BLaER1 (cell line): ENCODE results near the gene SEMG2.

Source experiments
- H3K27ac ChIP-seq: shearing (Covaris generic); formaldehyde crosslinking; 2 replicates; pipeline ENCODE4 v1.8.1; 2022
- H3K27me3 ChIP-seq: shearing (Covaris generic); formaldehyde crosslinking; 2 replicates; pipeline ENCODE4 v1.8.1; 2022
- H3K36me3 ChIP-seq: shearing (Covaris generic); formaldehyde crosslinking; 2 replicates; pipeline ENCODE4 v1.8.1; 2022
- H3K4me1 ChIP-seq: shearing (Covaris generic); formaldehyde crosslinking; 2 replicates; pipeline ENCODE4 v1.8.1; 2022
- H3K4me2 ChIP-seq: shearing (Covaris generic); formaldehyde crosslinking; 2 replicates; pipeline ENCODE4 v1.8.1; 2022
- H3K4me3 ChIP-seq: shearing (Covaris generic); formaldehyde crosslinking; 2 replicates; pipeline ENCODE4 v1.8.1; 2022
- H3K9ac ChIP-seq: shearing (Covaris generic); formaldehyde crosslinking; 2 replicates; pipeline ENCODE4 v1.8.1; 2022
- H3K9me3 ChIP-seq: shearing (Covaris generic); formaldehyde crosslinking; 2 replicates; pipeline ENCODE4 v1.8.1; 2022
- H4K20me1 ChIP-seq: shearing (Covaris generic); formaldehyde crosslinking; 2 replicates; pipeline ENCODE4 v1.8.1; 2022
- Cebpa-rat ChIP-seq: shearing (Covaris generic); IDR thresholded peaks from 2 replicates; pipeline ENCODE4 v1.8.1; 2022

The SEMG2 gene

DNA sequence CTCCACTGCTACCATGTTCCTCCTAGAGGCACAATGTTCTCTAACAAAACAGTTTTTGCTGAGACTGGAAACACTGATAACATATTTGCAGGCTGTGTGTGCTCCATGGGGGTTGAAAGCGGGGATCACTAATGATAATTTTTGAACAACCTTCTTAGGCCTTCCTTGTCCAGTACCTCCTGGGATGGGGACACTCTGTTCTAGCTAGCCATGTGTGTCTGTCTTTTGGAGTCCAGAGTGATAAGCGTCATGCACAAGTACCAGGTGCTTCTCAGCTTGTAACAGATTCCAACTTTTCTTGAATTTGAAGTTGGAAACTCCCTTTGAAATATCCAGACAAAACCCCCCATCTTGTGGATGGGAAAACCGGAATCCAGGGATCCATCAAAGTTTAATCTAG, 31.3 kb upstream of the SEMG2 start:
- TF ChIP-seq Cebpa-rat, result no peak
- H3K9me3 ChIP-seq, result no peaks in the 10 kb centered on the region
- no peak overlapping the region for H3K9ac ChIP-seq
- H3K36me3 ChIP-seq, result no peaks in the 10 kb centered on the region
- no peak overlapping the region for H3K4me3 ChIP-seq
- H3K27me3 ChIP-seq, result no peaks in the 10 kb centered on the region
- H3K4me1 ChIP-seq, result no peaks in the 10 kb centered on the region
- no peaks in the 10 kb centered on the region for H4K20me1 ChIP-seq
- H3K4me2 ChIP-seq, result no peak overlapping the region
- H3K27ac ChIP-seq, result no peak overlapping the region

DNA sequence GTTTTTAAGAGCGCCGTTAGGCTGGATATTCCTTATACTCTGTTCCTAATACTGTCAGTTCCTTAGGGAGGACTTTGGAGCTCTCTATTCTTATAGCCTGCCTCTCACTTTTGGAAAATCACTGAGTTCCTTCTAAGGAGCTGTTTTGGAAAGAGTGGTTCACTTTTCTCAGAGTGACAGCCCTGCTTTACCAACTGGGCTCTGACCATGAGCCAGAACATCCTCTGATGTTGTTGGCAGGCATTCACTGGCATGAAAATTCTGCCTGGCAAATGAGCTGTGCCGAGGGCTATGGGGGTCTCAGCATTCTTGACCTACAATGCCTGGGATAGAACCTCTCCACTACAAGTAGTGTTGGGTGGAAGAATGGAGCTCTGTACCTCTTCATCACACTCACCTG, 29.2 kb upstream of the SEMG2 start:
- no peak overlapping the region for H3K27ac ChIP-seq
- H3K27me3 ChIP-seq, result no peaks in the 10 kb centered on the region
- H3K36me3 ChIP-seq, result no peaks in the 10 kb centered on the region
- H3K9me3 ChIP-seq, result no peaks in the 10 kb centered on the region
- TF ChIP-seq Cebpa-rat, result no peak
- no peaks in the 10 kb centered on the region for H3K4me1 ChIP-seq
- H3K4me3 ChIP-seq, result no peak overlapping the region
- H4K20me1 ChIP-seq, result no peaks in the 10 kb centered on the region
- H3K4me2 ChIP-seq, result no peak overlapping the region
- no peak overlapping the region for H3K9ac ChIP-seq

DNA sequence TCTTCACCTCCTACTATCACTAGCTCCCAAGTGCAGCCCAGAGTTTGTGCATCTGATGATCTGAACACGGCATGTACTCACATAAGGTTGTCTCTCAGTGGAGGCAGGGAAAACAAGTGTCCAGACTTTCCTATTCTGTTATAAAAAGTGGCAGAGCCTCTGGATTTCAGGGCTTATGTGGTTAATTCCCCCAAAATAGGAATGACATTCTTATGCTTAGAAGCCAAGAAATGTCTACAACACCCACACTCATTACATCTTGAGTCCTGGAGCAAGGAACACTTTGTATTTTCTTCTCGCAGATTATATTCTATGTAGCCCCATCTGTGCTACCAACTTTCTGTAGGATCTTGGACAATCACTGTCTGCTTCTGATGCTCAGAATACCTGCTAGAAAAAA, 27.8 kb upstream of the SEMG2 start:
- Histone ChIP-seq H3K36me3 (no peaks in the 10 kb centered on the region), H3K9ac (no peak overlapping the region), H3K4me3 (no peak overlapping the region), H3K9me3 (no peaks in the 10 kb centered on the region), H3K4me2 (no peak overlapping the region), H4K20me1 (no peaks in the 10 kb centered on the region), H3K27ac (no peak overlapping the region), H3K27me3 (no peaks in the 10 kb centered on the region), H3K4me1 (no peaks in the 10 kb centered on the region)
- no peak for TF ChIP-seq Cebpa-rat

DNA sequence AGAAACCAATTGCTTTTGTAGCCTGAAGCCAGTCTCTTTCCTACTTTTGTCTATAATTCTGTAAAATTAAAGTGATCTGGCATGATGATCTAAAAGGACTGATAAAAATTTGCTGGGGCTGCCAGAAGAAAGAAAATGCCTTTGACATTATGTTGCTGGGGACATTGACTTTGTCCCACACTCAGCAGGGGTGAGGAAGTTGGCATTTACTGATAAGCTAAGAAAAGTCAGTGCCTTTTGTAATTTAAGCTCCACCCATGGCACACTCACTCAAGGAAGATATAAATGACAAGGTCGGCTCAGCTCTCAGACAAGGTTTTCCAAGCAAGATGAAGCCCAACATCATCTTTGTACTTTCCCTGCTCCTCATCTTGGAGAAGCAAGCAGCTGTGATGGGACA, 14.4 kb upstream of the SEMG2 start, which contains the start of gene SEMG1:
TSS of gene SEMG1 (plus strand) at position 309 of the 400 bp plus-strand sequence. CDS start at position 330, 21 bp downstream.
- Histone ChIP-seq H3K4me3 (no peak within 1 kb of the TSS), H4K20me1 (no peaks in the 10 kb centered on the region), H3K9me3 (no peaks in the 10 kb centered on the region), H3K36me3 (no peaks in the 10 kb centered on the region), H3K27me3 (no peaks in the 10 kb centered on the region), H3K4me1 (no peaks in the 10 kb centered on the region), H3K27ac (no peak within 1 kb of the TSS), H3K9ac (no peak within 1 kb of the TSS), H3K4me2 (no peak within 1 kb of the TSS)
- no peak for TF ChIP-seq Cebpa-rat

DNA sequence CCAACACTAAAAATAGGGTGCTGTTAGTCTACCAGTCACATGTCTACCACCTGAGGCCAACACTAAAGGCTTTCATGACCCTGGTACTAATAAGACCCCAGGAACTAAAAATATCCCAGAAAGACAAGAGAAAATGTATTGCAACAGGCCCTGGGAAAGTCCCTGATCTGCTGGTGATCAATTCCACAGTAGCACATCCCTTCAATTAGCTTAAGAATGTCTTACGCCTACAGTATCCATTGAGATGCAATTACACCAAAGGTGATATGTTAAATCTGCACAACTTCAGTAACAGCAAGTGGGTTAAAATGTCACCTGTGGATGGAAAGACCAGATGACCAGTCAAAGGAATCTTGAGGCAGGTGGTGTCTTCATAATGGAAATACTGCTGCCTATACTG, 11.2 kb upstream of the SEMG2 start:
- no peaks in the 10 kb centered on the region for H4K20me1 ChIP-seq
- no peaks in the 10 kb centered on the region for H3K9me3 ChIP-seq
- H3K4me2 ChIP-seq, result no peak overlapping the region
- H3K27me3 ChIP-seq, result no peaks in the 10 kb centered on the region
- no peaks in the 10 kb centered on the region for H3K4me1 ChIP-seq
- H3K4me3 ChIP-seq, result no peak overlapping the region
- H3K9ac ChIP-seq, result no peak overlapping the region
- no peaks in the 10 kb centered on the region for H3K36me3 ChIP-seq
- no peak overlapping the region for H3K27ac ChIP-seq
- no peak for TF ChIP-seq Cebpa-rat

DNA sequence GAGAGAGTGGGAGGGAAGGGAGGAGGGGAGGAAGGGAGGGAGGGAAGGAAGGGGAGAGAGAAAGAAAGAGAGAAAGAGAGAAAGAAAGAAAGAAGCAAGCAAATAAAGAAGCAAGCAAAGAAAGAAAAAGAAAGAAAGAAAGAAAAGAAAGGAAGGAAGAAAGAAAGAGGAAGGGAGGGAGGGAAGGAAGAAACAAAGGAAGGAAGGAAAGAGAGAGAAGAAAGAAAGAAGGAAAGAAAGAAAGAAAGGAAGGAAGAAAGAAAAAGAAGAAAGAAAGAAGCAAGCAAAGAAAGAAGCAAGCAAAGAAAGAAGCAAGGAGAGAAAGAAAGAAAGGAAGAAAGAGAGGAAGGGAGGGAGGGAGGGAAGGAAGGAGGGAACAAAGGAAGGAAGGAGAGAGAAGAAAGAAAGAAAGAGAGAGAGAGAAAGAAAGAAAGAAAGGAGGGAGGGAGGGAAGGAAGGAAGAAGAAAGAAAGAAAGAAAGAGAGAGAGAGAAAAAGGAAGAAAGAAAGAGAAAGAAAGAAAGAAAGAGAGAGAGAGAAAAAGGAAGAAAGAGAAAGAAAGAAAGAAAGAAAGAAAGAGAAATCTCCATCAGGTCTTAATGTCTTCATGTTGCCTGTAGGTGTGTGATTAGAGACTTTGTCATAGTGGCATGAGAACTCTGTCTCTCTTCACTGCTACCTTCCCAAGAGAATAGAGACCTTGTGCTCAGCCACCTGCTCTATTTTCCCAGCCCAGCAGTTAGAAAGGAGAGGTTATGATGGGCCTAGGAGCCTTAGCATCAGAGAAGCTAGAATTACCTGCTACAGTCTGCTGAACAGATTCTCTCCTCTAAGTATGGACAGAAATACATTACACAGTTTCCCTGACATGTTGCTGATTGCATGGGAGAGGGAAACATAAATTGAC, 9.4 kb upstream of the SEMG2 start:
- H3K27ac ChIP-seq, result no peak overlapping the region
- no peaks in the 10 kb centered on the region for H3K4me1 ChIP-seq
- H3K27me3 ChIP-seq, result no peaks in the 10 kb centered on the region
- H3K9ac ChIP-seq, result no peak overlapping the region
- no peak overlapping the region for H3K4me2 ChIP-seq
- no peaks in the 10 kb centered on the region for H3K9me3 ChIP-seq
- no peak for TF ChIP-seq Cebpa-rat
- no peaks in the 10 kb centered on the region for H3K36me3 ChIP-seq
- H4K20me1 ChIP-seq, result no peaks in the 10 kb centered on the region
- H3K4me3 ChIP-seq, result no peak overlapping the region

DNA sequence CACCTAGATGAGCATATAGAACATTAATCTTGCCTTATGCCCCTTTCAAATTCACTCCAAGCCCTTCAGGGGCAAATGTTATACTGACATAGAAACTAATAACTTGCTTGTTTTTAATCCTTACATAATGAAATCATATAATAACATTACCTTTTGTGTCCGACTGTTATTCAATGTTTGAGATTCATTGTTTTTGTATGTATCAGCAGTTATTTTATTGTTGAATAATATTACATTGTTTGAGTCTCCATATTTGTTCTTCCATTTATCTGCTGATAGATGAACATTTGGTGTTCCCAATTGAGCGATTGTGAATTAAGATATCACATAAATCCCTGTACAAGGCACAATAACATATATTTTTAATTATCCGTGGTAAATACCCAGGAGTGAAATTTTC, 8.3 kb upstream of the SEMG2 start:
- TF ChIP-seq Cebpa-rat, result no peak
- no peaks in the 10 kb centered on the region for H3K36me3 ChIP-seq
- no peak overlapping the region for H3K4me3 ChIP-seq
- H3K9ac ChIP-seq, result no peak overlapping the region
- no peaks in the 10 kb centered on the region for H3K4me1 ChIP-seq
- H4K20me1 ChIP-seq, result no peaks in the 10 kb centered on the region
- H3K9me3 ChIP-seq, result no peaks in the 10 kb centered on the region
- no peaks in the 10 kb centered on the region for H3K27me3 ChIP-seq
- no peak overlapping the region for H3K27ac ChIP-seq
- no peak overlapping the region for H3K4me2 ChIP-seq

DNA sequence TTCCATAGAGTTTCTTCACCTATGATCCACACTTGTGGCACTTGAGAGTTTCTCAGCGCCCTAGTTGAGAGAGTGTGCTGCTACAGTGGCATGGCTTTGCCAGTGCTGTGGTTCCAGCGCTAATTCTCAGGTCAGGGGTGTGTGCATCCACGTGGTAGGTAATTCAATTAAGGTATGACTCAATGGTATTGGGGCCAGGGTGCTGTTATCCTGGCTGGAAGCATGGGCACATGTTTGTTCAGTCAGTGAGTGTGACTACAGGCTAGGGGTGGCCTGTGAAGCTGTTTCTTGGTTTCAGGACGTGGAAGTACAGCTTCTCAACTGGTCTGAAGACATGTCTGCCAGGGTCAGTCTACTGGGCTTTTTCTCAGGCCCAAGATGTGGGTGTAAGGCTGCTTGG, 3.0 kb upstream of the SEMG2 start:
- H3K4me3 ChIP-seq, result no peak overlapping the region
- no peak overlapping the region for H3K27ac ChIP-seq
- H4K20me1 ChIP-seq, result no peaks in the 10 kb centered on the region
- no peaks in the 10 kb centered on the region for H3K27me3 ChIP-seq
- no peaks in the 10 kb centered on the region for H3K9me3 ChIP-seq
- H3K4me1 ChIP-seq, result no peaks in the 10 kb centered on the region
- no peak for TF ChIP-seq Cebpa-rat
- H3K4me2 ChIP-seq, result no peak overlapping the region
- H3K36me3 ChIP-seq, result no peaks in the 10 kb centered on the region
- no peak overlapping the region for H3K9ac ChIP-seq

DNA sequence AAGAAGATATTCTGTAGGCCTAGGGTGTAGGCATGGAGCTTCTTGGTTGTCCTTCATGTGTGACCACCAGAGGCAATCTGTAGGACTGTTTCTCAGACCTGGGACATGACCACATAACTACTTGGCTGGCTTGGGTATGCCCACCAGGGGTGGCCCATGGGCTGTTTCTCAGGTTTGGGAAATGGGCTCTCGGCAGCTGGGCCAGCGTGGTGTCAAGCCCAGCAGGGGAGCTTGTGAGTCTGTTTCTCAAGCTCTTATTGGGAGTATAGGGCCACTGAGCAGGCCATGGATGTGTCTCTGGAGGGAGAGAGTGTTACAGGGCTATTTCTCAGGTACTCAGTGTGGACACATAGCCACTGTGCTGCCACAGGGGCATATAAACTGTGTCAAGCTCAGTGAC, 2.5 kb upstream of the SEMG2 start:
- no peak overlapping the region for H3K27ac ChIP-seq
- H3K36me3 ChIP-seq, result no peaks in the 10 kb centered on the region
- H3K4me3 ChIP-seq, result no peak overlapping the region
- H4K20me1 ChIP-seq, result no peaks in the 10 kb centered on the region
- no peaks in the 10 kb centered on the region for H3K4me1 ChIP-seq
- no peaks in the 10 kb centered on the region for H3K9me3 ChIP-seq
- TF ChIP-seq Cebpa-rat, result no peak
- no peak overlapping the region for H3K4me2 ChIP-seq
- H3K27me3 ChIP-seq, result no peaks in the 10 kb centered on the region
- no peak overlapping the region for H3K9ac ChIP-seq

DNA sequence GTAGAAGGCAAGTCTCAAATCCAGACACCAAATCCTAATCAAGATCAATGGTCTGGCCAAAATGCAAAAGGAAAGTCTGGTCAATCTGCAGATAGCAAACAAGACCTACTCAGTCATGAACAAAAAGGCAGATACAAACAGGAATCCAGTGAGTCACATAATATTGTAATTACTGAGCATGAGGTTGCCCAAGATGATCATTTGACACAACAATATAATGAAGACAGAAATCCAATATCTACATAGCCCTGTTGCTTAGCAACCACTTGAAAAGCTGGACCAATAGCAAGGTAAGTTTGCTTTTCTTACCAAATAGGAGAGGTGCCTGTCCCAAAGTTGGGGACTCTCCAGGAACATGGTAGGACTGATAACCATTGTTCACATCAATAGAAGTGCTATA, 2.0 kb downstream of the SEMG2 start:
- no peaks in the 10 kb centered on the region for H4K20me1 ChIP-seq
- no peaks in the 10 kb centered on the region for H3K36me3 ChIP-seq
- no peak overlapping the region for H3K9ac ChIP-seq
- no peak overlapping the region for H3K4me3 ChIP-seq
- H3K27ac ChIP-seq, result no peak overlapping the region
- no peaks in the 10 kb centered on the region for H3K27me3 ChIP-seq
- H3K9me3 ChIP-seq, result no peaks in the 10 kb centered on the region
- no peak overlapping the region for H3K4me2 ChIP-seq
- no peak for TF ChIP-seq Cebpa-rat
- H3K4me1 ChIP-seq, result no peaks in the 10 kb centered on the region
